Hepatocyte (in vitro differentiated cells): ENCODE measurements around the gene FERD3L. TPM values are rescaled to one million over a fixed set of nuclear protein-coding genes. Genes with fewer than 3 reads are reported as not detected.
"Not testable (repeated sequence)": the region's sequence is repeated elsewhere in the genome, so short reads cannot be mapped to it uniquely, and the experiment has no call there.

Experiments used
- DNase-seq: peaks from one replicate; pipeline ENCODE4 v3.0.0-alpha.2; 2016; ENCODE audit warnings: low spot score
- H2AFZ ChIP-seq: fragments of 200-600 bp; sonication (generic); 2 replicates; pipeline ENCODE4 v1.6.0; 2016; ENCODE audit warnings: antibody characterized with exemption, mild to moderate bottlenecking
- H3K27ac ChIP-seq: fragments of 200-600 bp; sonication (generic); 2 replicates; pipeline ENCODE4 v1.5.1; 2016; ENCODE audit warnings: mild to moderate bottlenecking
- H3K27me3 ChIP-seq: fragments of 200-600 bp; sonication (generic); 2 replicates; pipeline ENCODE4 v1.6.1; 2016
- H3K36me3 ChIP-seq: fragments of 200-600 bp; sonication (generic); replicated peaks from 2 replicates; pipeline ENCODE4 v1.5.1; 2016; ENCODE audit warnings: low read depth; ENCODE audit not compliant: insufficient read depth
- H3K4me1 ChIP-seq: fragments of 200-600 bp; sonication (generic); 2 replicates; pipeline ENCODE4 v1.5.1; 2016; ENCODE audit warnings: mild to moderate bottlenecking, moderate library complexity; ENCODE audit not compliant: insufficient read depth
- H3K4me2 ChIP-seq: fragments of 200-600 bp; sonication (generic); 2 replicates; pipeline ENCODE4 v1.6.0; 2016
- H3K4me3 ChIP-seq: fragments of 200-600 bp; sonication (generic); 2 replicates; pipeline ENCODE4 v1.5.1; 2016; ENCODE audit warnings: mild to moderate bottlenecking
- H3K79me2 ChIP-seq: fragments of 200-600 bp; sonication (generic); 2 replicates; pipeline ENCODE4 v1.6.0; 2017; ENCODE audit warnings: mild to moderate bottlenecking
- H3K9me2 ChIP-seq: fragments of 200-600 bp; sonication (generic); replicated peaks from 2 replicates; pipeline ENCODE4 v1.6.0; 2017; ENCODE audit warnings: mild to moderate bottlenecking; ENCODE audit not compliant: insufficient read depth
- H3K9me3 ChIP-seq: fragments of 200-600 bp; sonication (generic); 2 replicates; pipeline ENCODE4 v1.5.1; 2016; ENCODE audit warnings: low read depth, mild to moderate bottlenecking
- H4K20me1 ChIP-seq: fragments of 200-600 bp; sonication (generic); 2 replicates; pipeline ENCODE4 v1.6.0; 2016; ENCODE audit warnings: mild to moderate bottlenecking; ENCODE audit not compliant: insufficient read depth, poor library complexity, severe bottlenecking
- CTCF ChIP-seq: fragments of 200-600 bp; sonication (generic); IDR thresholded peaks from 2 replicates; pipeline ENCODE4 v1.5.1; 2016; ENCODE audit warnings: antibody characterized with exemption, mild to moderate bottlenecking; ENCODE audit not compliant: poor library complexity
- EZH2 ChIP-seq: fragments of 200-600 bp; sonication (generic); IDR thresholded peaks from 2 replicates; pipeline ENCODE4 v1.6.1; 2016; ENCODE audit warnings: antibody characterized with exemption, mild to moderate bottlenecking, borderline replicate concordance
- EZH2phosphoT487 ChIP-seq: fragments of 200-600 bp; sonication (generic); IDR thresholded peaks from one replicate; pipeline ENCODE4 v1.6.1; 2018; ENCODE audit warnings: antibody characterized with exemption, mild to moderate bottlenecking, low read depth, moderate library complexity; ENCODE audit not compliant: unreplicated experiment, severe bottlenecking
- WGBS: methylation state at CpG from one replicate; pipeline ENCODE4 v1.1.6; 2016; ENCODE audit warnings: low lambda C conversion rate; ENCODE audit errors: missing lambda C conversion rate; 5-methylcytosine and 5-hydroxymethylcytosine counted together
- polyA plus RNA-seq: library from polyadenylated mRNA; unstranded; fragments of >200 nt; fragmentation: Nextera tagmentation; extraction: Ambion mirVana; gene quantifications from 2 replicates; pipeline ENCODE4 v1.2.1, GENCODE V29; 2016
- total RNA-seq: library from RNA; depleted of rRNA; stranded (reverse); fragments of >200 nt; gene quantifications from 2 replicates; pipeline ENCODE4 v1.2.3, GENCODE V29; 2014

Gene FERD3L
- not detected in 2 replicates for total RNA-seq
- not detected in 2 replicates for polyA plus RNA-seq

- TF ChIP-seq EZH2phosphoT487 (peak; percentile 19), CTCF (no peak), EZH2 (peak; percentile 52)
- Histone ChIP-seq H3K27ac (no peak within 1 kb of the TSS), H2AFZ (peak within 1 kb of the TSS; percentile 39), H3K9me3 (no peaks in the 10 kb centered on the region), H3K9me2 (no peaks in the 10 kb centered on the region), H3K36me3 (no peaks in the 10 kb centered on the region), H3K4me1 (no peaks in the 10 kb centered on the region), H3K27me3 (peaks cover 65% of the 10 kb centered on the region), H4K20me1 (no peaks in the 10 kb centered on the region), H3K4me3 (no peak within 1 kb of the TSS), H3K79me2 (no peaks in the 10 kb centered on the region), H3K4me2 (peak within 1 kb of the TSS; percentile 71)
- WGBS, result 5% methylated on average over 51 of the region's 51 CpGs
- no peak for DNase-seq
Observed at GRCh38 chr7:19144661-19145433, at the start of gene FERD3L. Gene FERD3L (minus strand): TSS chr7:19145421. CDS start chr7:19145362, 59 bp downstream.

GRCh38 chr7:19194417-19194816 lies 49.2 kb upstream of the FERD3L start:
- H3K27ac ChIP-seq, H3K27me3 ChIP-seq, H3K9me2 ChIP-seq, H4K20me1 ChIP-seq, H3K4me1 ChIP-seq, DNase-seq, H3K9me3 ChIP-seq, H3K36me3 ChIP-seq, H3K79me2 ChIP-seq: not testable (repeated sequence)
- WGBS, result 40% methylated on average over 14 of the region's 14 CpGs
- H3K4me2 ChIP-seq, result peak overlapping the region; percentile 70
- peak overlapping the region; percentile 88 for H2AFZ ChIP-seq
- H3K4me3 ChIP-seq, result peak overlapping the region; percentile 36

- WGBS, result 91% methylated on average over 1 of the region's 1 CpG
- Histone ChIP-seq H3K27ac (no peak overlapping the region), H3K36me3 (no peaks in the 10 kb centered on the region), H3K9me3 (no peaks in the 10 kb centered on the region), H3K4me3 (no peak overlapping the region), H4K20me1 (no peaks in the 10 kb centered on the region), H2AFZ (no peak overlapping the region), H3K79me2 (no peaks in the 10 kb centered on the region), H3K27me3 (peaks cover 2% of the 10 kb centered on the region), H3K4me2 (no peak overlapping the region), H3K4me1 (no peaks in the 10 kb centered on the region), H3K9me2 (no peaks in the 10 kb centered on the region)
- DNase-seq, result no peak
- TF ChIP-seq CTCF (no peak), EZH2 (no peak), EZH2phosphoT487 (no peak)
Observed at GRCh38 chr7:19181634-19182033, 36.4 kb upstream of the FERD3L start.

- 83% methylated on average over 4 of the region's 4 CpGs for WGBS
- TF ChIP-seq EZH2 (no peak), CTCF (no peak), EZH2phosphoT487 (no peak)
- H3K4me2 ChIP-seq, result no peak overlapping the region
Observed at GRCh38 chr7:19178595-19178994, 33.4 kb upstream of the FERD3L start.

More at GRCh38 chr7:19178595-19178994, 33.4 kb upstream of the FERD3L start:
- Histone ChIP-seq H4K20me1 (no peaks in the 10 kb centered on the region), H3K27me3 (peaks cover 2% of the 10 kb centered on the region), H3K9me2 (no peaks in the 10 kb centered on the region), H3K4me3 (no peak overlapping the region), H3K4me1 (no peaks in the 10 kb centered on the region), H3K27ac (no peak overlapping the region), H3K9me3 (no peaks in the 10 kb centered on the region), H3K36me3 (no peaks in the 10 kb centered on the region), H2AFZ (no peak overlapping the region), H3K79me2 (no peaks in the 10 kb centered on the region)
- no peak for DNase-seq
